ENCODE measurements around the gene DHX34.
"Not testable (repeated sequence)": the region's sequence is repeated elsewhere in the genome, so short reads cannot be mapped to it uniquely, and the experiment has no call there.

The DHX34 gene

GRCh38 chr19:47363758-47364531, 14.8 kb downstream of the DHX34 start:
- no peak for DNase-seq (ENCODE audit: low spot score)
- FAIRE-seq, result no peak

GRCh38 chr19:47365455-47365854, 16.3 kb downstream of the DHX34 start:
- not testable (repeated sequence) for DNase-seq (ENCODE audit: low spot score); FAIRE-seq

GRCh38 chr19:47370045-47370611, 21.0 kb downstream of the DHX34 start:
- FAIRE-seq, result no peak
- no peak for DNase-seq (ENCODE audit: low spot score)

- FAIRE-seq, result no peak
- no peak for DNase-seq (ENCODE audit: low spot score)
Measured at GRCh38 chr19:47371261-47371660, 22.1 kb downstream of the DHX34 start.

- no peak for FAIRE-seq
- DNase-seq (ENCODE audit: low spot score), result no peak
Measured at GRCh38 chr19:47372603-47373002, 23.5 kb downstream of the DHX34 start.

- FAIRE-seq, result no peak
- DNase-seq (ENCODE audit: low spot score), result no peak
Measured at GRCh38 chr19:47373246-47374240, 24.4 kb downstream of the DHX34 start.

- DNase-seq (ENCODE audit: low spot score) (no peak), FAIRE-seq (no peak)
Measured at GRCh38 chr19:47374876-47375693, 26.0 kb downstream of the DHX34 start.

GRCh38 chr19:47375694-47376588, 26.8 kb downstream of the DHX34 start:
- FAIRE-seq, result no peak

GRCh38 chr19:47376589-47377144, 27.6 kb downstream of the DHX34 start:
- FAIRE-seq (no peak), DNase-seq (ENCODE audit: low spot score) (no peak)

More at GRCh38 chr19:47375694-47376588, 26.8 kb downstream of the DHX34 start:
- no peak for DNase-seq (ENCODE audit: low spot score)

- FAIRE-seq (no peak), DNase-seq (ENCODE audit: low spot score) (no peak)
Measured at GRCh38 chr19:47377208-47377701, 28.1 kb downstream of the DHX34 start.

- DNase-seq (ENCODE audit: low spot score), result no peak
- no peak for FAIRE-seq
Measured at GRCh38 chr19:47377801-47378200, 28.7 kb downstream of the DHX34 start.

GRCh38 chr19:47378246-47378645, 29.1 kb downstream of the DHX34 start:
- FAIRE-seq (no peak), DNase-seq (ENCODE audit: low spot score) (no peak)

- DNase-seq (ENCODE audit: low spot score), result no peak
- FAIRE-seq, result no peak
Measured at GRCh38 chr19:47379381-47379938, 30.3 kb downstream of the DHX34 start.

GRCh38 chr19:47380559-47380958, 31.4 kb downstream of the DHX34 start:
- DNase-seq (ENCODE audit: low spot score), result no peak
- FAIRE-seq, result no peak

- DNase-seq (ENCODE audit: low spot score) (no peak), FAIRE-seq (no peak)
Measured at GRCh38 chr19:47381121-47381520, 32.0 kb downstream of the DHX34 start.

- FAIRE-seq (no peak), DNase-seq (ENCODE audit: low spot score) (no peak)
Measured at GRCh38 chr19:47381653-47382279, 32.7 kb downstream of the DHX34 start.

- not testable (repeated sequence) for DNase-seq (ENCODE audit: low spot score); FAIRE-seq
Measured at GRCh38 chr19:47383890-47384289, 34.8 kb downstream of the DHX34 start.

GRCh38 chr19:47384533-47384932, 35.4 kb downstream of the DHX34 start:
- FAIRE-seq; DNase-seq (ENCODE audit: low spot score): not testable (repeated sequence)

Measured in RCC 7860 (cell line).